ENCODE measurements around the gene MAMDC4. TPM values are rescaled to one million over a fixed set of nuclear protein-coding genes. Genes with fewer than 3 reads are reported as not detected.
"Not testable (repeated sequence)": the region's sequence is repeated elsewhere in the genome, so short reads cannot be mapped to it uniquely, and the experiment has no call there.

Gene MAMDC4
- polyA plus RNA-seq (2013, experiment 1 of 2; ENCODE audit: insufficient read length) = 4.9 TPM
- 6.0 TPM for polyA plus RNA-seq (2013, experiment 2 of 2; ENCODE audit: insufficient read length)

GRCh38 chr9:136851941-136852663 lies at the start of gene MAMDC4:
MAMDC4 (plus strand) TSS chr9:136852346; CDS start chr9:136852417, 71 bp downstream.
- no peak for DNase-seq

DNA sequence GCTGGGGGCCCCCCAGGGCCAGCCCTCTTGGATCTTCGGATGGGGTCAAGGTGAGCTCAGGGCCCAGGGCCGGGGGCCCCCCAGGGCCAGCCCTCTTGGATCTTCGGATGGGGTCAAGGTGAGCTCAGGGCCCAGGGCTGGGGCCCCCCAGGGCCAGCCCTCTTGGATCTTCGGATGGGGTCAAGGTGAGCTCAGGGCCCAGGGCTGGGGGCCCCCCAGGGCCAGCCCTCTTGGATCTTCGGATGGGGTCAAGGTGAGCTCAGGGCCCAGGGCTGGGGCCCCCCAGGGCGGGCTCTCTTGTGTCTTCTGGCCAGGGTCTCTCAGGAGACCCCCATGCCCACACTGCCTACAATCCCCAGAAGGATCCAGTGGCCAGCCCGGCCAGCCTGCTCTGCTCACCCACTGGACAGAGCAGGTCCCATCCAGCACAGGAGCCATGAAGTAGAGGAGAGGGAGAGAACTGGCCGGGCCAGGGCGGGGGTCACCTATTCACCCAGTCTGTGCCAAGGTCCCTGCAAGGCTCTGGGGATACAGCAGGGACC lies 49.1 kb upstream of the MAMDC4 start:
- not testable (repeated sequence) for DNase-seq

- no peak for DNase-seq
These were observed 48.3 kb upstream of the MAMDC4 start for GRCh38 chr9:136803551-136804508.

GRCh38 chr9:136804509-136805206 lies 47.5 kb upstream of the MAMDC4 start:
- no peak for DNase-seq

- no peak for DNase-seq
These were observed 46.9 kb upstream of the MAMDC4 start for GRCh38 chr9:136805207-136805740.

- no peak for DNase-seq
These were observed 46.1 kb upstream of the MAMDC4 start for GRCh38 chr9:136806067-136806466.

DNA sequence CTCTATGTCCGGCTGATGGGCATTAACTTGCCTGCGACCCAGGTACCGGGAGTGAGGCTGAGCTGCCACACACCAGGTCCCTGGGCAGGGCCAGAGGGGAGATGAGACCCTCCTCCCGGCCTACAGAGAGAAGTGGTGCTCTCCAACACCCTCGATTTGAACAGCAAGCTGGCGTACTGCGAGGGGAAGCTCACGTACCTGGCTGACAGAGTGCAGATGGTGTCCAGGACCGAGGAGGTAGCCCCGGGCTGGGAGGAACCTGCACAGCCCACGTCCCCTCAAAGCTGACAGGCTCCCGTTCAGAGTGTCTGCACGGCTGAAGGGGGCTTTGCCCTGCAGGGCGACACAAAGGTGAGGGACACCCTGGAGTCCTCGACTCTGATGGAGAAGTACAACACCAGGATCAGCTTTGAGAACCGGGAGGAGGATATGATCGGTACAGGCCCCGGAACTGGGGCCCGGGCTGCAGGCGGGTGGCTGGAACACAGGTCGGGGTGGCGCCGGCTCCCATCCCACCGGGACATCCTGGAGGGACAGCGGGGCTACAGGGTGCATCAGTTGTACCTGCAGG lies 45.4 kb upstream of the MAMDC4 start:
- DNase-seq = no peak

GRCh38 chr9:136807281-136808074 lies 44.7 kb upstream of the MAMDC4 start, which contains the start of gene RABL6:
RABL6 (plus strand) TSS chr9:136807948; CDS start chr9:136808197, 249 bp downstream.
- peak; percentile 72 for DNase-seq

DNA sequence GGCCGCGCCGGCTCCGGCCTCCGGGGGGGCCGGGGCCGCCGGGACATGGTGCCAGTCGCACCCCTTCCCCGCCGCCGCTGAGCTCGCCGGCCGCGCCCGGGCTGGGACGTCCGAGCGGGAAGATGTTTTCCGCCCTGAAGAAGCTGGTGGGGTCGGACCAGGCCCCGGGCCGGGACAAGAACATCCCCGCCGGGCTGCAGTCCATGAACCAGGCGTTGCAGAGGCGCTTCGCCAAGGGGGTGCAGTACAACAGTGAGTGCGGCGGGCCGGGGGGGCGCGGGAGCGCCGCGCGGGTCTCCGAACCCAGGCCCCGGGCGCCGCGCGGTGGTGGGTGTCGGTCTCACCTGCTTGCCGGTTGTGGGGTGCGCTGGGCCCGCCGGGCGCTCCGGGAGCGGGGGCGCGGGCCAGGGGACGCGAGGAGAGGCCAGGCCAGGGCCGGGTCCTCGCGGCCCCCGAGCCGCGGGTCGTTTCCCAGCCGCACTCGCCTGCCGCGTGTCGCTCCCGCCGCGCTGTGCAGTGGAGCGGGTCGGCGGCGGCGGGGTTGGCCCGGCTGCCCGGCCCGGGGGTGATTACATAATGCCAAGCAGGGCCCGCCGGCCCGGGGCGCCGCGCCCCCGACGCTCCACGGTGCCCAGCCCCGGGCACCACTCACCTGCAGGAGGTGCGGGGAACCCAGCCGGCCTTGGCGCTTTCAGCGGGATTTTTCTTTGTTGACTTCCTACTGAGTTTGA lies 43.9 kb upstream of the MAMDC4 start:
- DNase-seq = no peak

- no peak for DNase-seq
These were observed 43.4 kb upstream of the MAMDC4 start for GRCh38 chr9:136808806-136809158.

GRCh38 chr9:136814725-136815421 lies 37.3 kb upstream of the MAMDC4 start:
- no peak for DNase-seq

- DNase-seq = no peak
These were observed 36.7 kb upstream of the MAMDC4 start for GRCh38 chr9:136815422-136815782.

- DNase-seq = peak; percentile 23
These were observed 30.9 kb upstream of the MAMDC4 start for GRCh38 chr9:136820971-136821825.

DNA sequence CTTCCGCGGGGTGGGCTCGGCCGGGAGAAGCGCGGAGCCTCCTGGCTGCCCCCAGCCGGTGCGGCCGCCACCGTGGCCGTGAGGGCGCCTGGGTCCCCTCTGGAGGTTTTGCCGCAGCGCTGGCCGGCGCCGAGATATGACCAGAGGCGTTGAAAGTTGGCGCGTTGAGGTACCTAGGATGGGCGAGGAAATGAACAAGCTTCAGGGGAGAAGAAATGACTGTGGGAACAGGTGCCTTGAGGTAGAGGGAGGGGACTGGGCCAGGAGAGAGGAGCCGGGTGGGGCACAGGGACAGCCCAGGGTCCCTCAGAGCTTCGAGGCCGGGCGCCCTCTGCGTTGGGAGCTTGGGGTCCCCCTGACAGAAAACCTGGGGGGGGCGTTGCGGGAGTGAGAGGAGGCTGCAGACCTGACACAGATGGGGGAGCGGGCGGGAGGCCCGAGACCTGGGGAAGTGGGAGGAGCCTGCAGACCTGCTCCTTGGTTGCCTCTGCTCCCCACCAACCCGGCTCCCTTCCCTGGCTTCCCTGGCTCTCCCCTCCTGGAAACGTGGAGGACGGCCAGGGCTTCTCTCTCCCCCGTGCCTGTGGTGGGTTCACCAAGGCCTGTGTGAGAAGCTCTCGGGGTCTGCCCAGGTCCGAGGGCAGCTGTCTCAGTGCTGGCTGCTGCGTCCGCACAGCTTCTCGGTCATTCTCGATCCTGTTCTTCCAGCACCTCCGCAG lies 30.2 kb upstream of the MAMDC4 start:
- no peak for DNase-seq

- no peak for DNase-seq
These were observed 28.8 kb upstream of the MAMDC4 start for GRCh38 chr9:136823136-136824046.

DNA sequence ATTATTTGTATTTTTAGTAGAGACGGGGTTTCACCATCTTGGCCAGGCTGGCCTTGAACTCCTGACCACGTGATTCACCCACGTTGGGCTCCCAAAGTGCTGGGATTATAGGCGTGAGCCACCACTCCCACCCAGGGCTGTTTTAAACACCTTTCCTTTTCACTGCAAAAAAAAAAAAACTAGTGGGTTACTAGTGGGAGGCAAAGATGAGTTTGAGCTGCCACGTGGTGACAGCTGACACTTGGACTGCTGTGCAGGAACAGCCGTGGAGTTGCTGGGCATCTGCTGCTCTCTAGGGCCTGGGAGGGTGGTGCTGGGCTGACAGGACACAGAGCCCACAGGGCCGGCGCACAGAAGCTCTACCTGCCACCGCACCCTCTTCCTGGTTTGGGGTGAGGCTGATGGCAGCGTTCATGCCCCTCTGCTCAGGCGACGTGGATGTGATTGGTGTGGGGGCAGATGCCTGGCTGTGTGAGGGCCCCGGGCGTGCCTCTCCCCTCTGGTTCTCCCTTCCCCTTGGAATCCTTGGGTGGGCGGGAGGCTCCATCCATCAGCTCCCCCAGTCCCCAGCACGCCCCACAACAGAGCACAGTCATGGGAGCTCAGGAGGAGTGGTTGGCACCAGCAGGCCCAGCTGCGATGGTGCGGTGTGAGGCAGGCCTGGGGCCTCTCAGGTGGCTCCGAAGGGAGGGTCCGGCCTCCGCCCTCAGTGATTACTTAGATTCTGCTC lies 27.5 kb upstream of the MAMDC4 start:
- DNase-seq = no peak

Measured in fibroblast of skin of abdomen (primary cell).